Neural cell (in vitro differentiated cells): Measurements from ENCODE around the gene CMTM8. TPM values are rescaled to one million over a fixed set of nuclear protein-coding genes. Genes with fewer than 3 reads are reported as not detected.

Source experiments
- H2AFZ ChIP-seq: fragments of 200-600, 300-800 bp; sonication (generic), shearing (Covaris generic); 2 replicates; pipeline ENCODE4 v1.6.0; 2014; ENCODE audit warnings: low read depth, mild to moderate bottlenecking, antibody characterized with exemption, low read length, moderate library complexity
- H3F3A ChIP-seq: fragments of 200-600 bp; shearing (Covaris generic); 2 replicates; pipeline ENCODE4 v1.6.1; 2016; ENCODE audit warnings: mild to moderate bottlenecking, moderate library complexity, mixed read lengths, antibody characterized with exemption, low read length; ENCODE audit not compliant: insufficient read depth, poor library complexity, severe bottlenecking
- H3K27ac ChIP-seq: fragments of 200-600, 300-800 bp; sonication (generic), shearing (Covaris generic); 2 replicates; pipeline ENCODE4 v1.5.1; 2014; ENCODE audit warnings: mild to moderate bottlenecking, low read length, moderate library complexity
- H3K27me3 ChIP-seq: fragments of 300-800, 200-600 bp; sonication (generic), shearing (Covaris generic); 2 replicates; pipeline ENCODE4 v1.6.0; 2014; ENCODE audit warnings: mild to moderate bottlenecking, low read depth, low read length, moderate library complexity; ENCODE audit not compliant: insufficient read depth
- H3K36me3 ChIP-seq: fragments of 300-800, 200-600 bp; sonication (generic), shearing (Covaris generic); 2 replicates; pipeline ENCODE4 v1.5.1; 2014; ENCODE audit warnings: mild to moderate bottlenecking, antibody characterized with exemption, low read length, moderate library complexity; ENCODE audit not compliant: insufficient read depth
- H3K4me2 ChIP-seq: fragments of 300-800, 200-600 bp; sonication (generic), shearing (Covaris generic); 2 replicates; pipeline ENCODE4 v1.6.0; 2014; ENCODE audit warnings: mild to moderate bottlenecking, low read length
- H3K4me3 ChIP-seq: fragments of 300-800, 200-600 bp; sonication (generic), shearing (Covaris generic); 2 replicates; pipeline ENCODE4 v1.5.1; 2014; ENCODE audit warnings: mild to moderate bottlenecking, low read length, moderate library complexity
- H3K79me2 ChIP-seq: fragments of 200-600 bp; shearing (Covaris generic); replicated peaks from 2 replicates; pipeline ENCODE4 v1.6.0; 2014; ENCODE audit warnings: mild to moderate bottlenecking, low read length, moderate library complexity; ENCODE audit not compliant: insufficient read depth
- H3K9ac ChIP-seq: fragments of 300-800, 200-600 bp; sonication (generic), shearing (Covaris generic); 2 replicates; pipeline ENCODE4 v1.6.1; 2016; ENCODE audit warnings: mild to moderate bottlenecking, low read length, mixed read lengths
- H3K9me2 ChIP-seq: fragments of 200-600 bp; shearing (Covaris generic); 2 replicates; pipeline ENCODE4 v1.6.1; 2016; ENCODE audit warnings: mild to moderate bottlenecking, low read length, mixed read lengths; ENCODE audit not compliant: insufficient read depth
- H3K9me3 ChIP-seq: fragments of 200-600, 300-800 bp; sonication (generic), shearing (Covaris generic); 2 replicates; pipeline ENCODE4 v1.6.1; 2016; ENCODE audit warnings: mild to moderate bottlenecking, mixed run types, low read length, moderate library complexity, mixed read lengths
- H4K20me1 ChIP-seq: fragments of 200-600 bp; shearing (Covaris generic); 2 replicates; pipeline ENCODE4 v1.6.1; 2016; ENCODE audit warnings: mild to moderate bottlenecking, mixed run types; ENCODE audit not compliant: insufficient read depth
- CTCF ChIP-seq: fragments of 450-650 bp; IDR thresholded peaks from 2 replicates; pipeline ENCODE4 v1.5.1; 2014; ENCODE audit warnings: antibody characterized with exemption, mild to moderate bottlenecking, moderate library complexity; ENCODE audit not compliant: poor library complexity, severe bottlenecking
- EP300 ChIP-seq: fragments of 450-650 bp; conservative IDR thresholded peaks from 2 replicates; pipeline ENCODE4 v1.6.1; 2014; ENCODE audit warnings: antibody characterized with exemption, mild to moderate bottlenecking, moderate library complexity; ENCODE audit not compliant: poor library complexity, severe bottlenecking
- EZH2 ChIP-seq: fragments of 200-600, 300-800 bp; shearing (Covaris generic), sonication (generic); IDR thresholded peaks from 2 replicates; pipeline ENCODE4 v1.6.1; 2014; ENCODE audit warnings: antibody characterized with exemption, low read length, borderline replicate concordance, mild to moderate bottlenecking; ENCODE audit not compliant: insufficient read depth, poor library complexity, severe bottlenecking
- MXI1 ChIP-seq: fragments of 450-650 bp; conservative IDR thresholded peaks from 2 replicates; pipeline ENCODE4 v1.6.1; 2014; ENCODE audit warnings: antibody characterized with exemption, mild to moderate bottlenecking; ENCODE audit not compliant: poor library complexity, severe bottlenecking
- POLR2AphosphoS5 ChIP-seq: IDR thresholded peaks from 2 replicates; pipeline ENCODE4 v1.6.1; 2012
- RAD21 ChIP-seq: fragments of 450-650 bp; conservative IDR thresholded peaks from 2 replicates; pipeline ENCODE4 v1.6.1; 2014; ENCODE audit warnings: antibody characterized with exemption, mild to moderate bottlenecking, moderate library complexity
- SMC3 ChIP-seq: fragments of 450-650 bp; conservative IDR thresholded peaks from 2 replicates; pipeline ENCODE4 v1.6.1; 2014; ENCODE audit warnings: antibody characterized with exemption, mild to moderate bottlenecking, moderate library complexity; ENCODE audit not compliant: poor library complexity
- TAF1 ChIP-seq: IDR thresholded peaks from 2 replicates; pipeline ENCODE4 v1.6.1; 2012; ENCODE audit warnings: low read depth
- polyA plus RNA-seq: library from polyadenylated mRNA; depleted of rRNA; stranded (reverse); fragments of >200 nt; gene quantifications from 2 replicates; pipeline ENCODE4 v1.2.3, GENCODE V29; 2014
- TF ChIP-seq, protein P1 (sequence below): IDR thresholded peaks from 2 replicates; pipeline ENCODE4 v1.6.1; 2012; ENCODE audit warnings: borderline replicate concordance

Gene CMTM8
- polyA plus RNA-seq, 1 donor from 2014 or later, result not detected

- Histone ChIP-seq H3K27ac (no peak overlapping the region), H2AFZ (no peak overlapping the region), H3K4me3 (no peak overlapping the region), H3K79me2 (no peaks in the 10 kb centered on the region), H3K9me3 (no peaks in the 10 kb centered on the region), H3F3A (no peaks in the 10 kb centered on the region), H3K27me3 (no peaks in the 10 kb centered on the region), H4K20me1 (no peaks in the 10 kb centered on the region), H3K9ac (no peak overlapping the region), H3K36me3 (no peaks in the 10 kb centered on the region), H3K9me2 (no peaks in the 10 kb centered on the region), H3K4me2 (no peak overlapping the region)
- no peak for TF ChIP-seq CTCF
- no peak for TF ChIP-seq RAD21
- no peak for TF ChIP-seq POLR2AphosphoS5
These were observed 67.6 kb downstream of the CMTM8 start for GRCh38 chr3:32306072-32306471.

DNA sequence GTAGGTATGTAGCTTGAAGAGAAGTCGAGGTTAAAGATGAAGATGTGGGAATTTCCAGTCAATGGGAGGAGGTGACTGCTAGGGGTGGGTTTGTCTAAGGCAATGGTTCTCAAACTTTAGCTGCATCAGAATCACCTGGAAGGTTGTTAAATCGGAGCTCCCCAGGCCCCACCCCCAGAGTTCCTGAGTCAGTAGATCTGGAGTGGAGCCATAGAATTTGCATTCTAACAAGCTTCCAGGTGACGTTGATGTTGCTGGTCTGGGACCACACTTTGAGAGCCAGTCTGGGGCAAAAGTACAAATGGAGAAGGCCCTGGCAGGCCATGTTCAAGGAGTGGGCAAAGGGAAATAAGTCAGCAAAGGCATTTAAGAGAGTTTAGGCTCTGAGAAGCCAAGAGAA lies 69.1 kb downstream of the CMTM8 start:
- Histone ChIP-seq H4K20me1 (no peaks in the 10 kb centered on the region), H3K9me2 (no peaks in the 10 kb centered on the region), H2AFZ (no peak overlapping the region), H3K79me2 (no peaks in the 10 kb centered on the region), H3K4me3 (no peak overlapping the region), H3K4me2 (no peak overlapping the region), H3K27me3 (no peaks in the 10 kb centered on the region), H3K36me3 (no peaks in the 10 kb centered on the region), H3F3A (no peaks in the 10 kb centered on the region), H3K9me3 (no peaks in the 10 kb centered on the region), H3K9ac (no peak overlapping the region), H3K27ac (no peak overlapping the region)
- TF ChIP-seq EZH2 (no peak), POLR2AphosphoS5 (no peak), SMC3 (no peak), EP300 (no peak), MXI1 (no peak), TAF1 (no peak), RAD21 (no peak), CTCF (no peak)
- TF ChIP-seq, protein P1, sequence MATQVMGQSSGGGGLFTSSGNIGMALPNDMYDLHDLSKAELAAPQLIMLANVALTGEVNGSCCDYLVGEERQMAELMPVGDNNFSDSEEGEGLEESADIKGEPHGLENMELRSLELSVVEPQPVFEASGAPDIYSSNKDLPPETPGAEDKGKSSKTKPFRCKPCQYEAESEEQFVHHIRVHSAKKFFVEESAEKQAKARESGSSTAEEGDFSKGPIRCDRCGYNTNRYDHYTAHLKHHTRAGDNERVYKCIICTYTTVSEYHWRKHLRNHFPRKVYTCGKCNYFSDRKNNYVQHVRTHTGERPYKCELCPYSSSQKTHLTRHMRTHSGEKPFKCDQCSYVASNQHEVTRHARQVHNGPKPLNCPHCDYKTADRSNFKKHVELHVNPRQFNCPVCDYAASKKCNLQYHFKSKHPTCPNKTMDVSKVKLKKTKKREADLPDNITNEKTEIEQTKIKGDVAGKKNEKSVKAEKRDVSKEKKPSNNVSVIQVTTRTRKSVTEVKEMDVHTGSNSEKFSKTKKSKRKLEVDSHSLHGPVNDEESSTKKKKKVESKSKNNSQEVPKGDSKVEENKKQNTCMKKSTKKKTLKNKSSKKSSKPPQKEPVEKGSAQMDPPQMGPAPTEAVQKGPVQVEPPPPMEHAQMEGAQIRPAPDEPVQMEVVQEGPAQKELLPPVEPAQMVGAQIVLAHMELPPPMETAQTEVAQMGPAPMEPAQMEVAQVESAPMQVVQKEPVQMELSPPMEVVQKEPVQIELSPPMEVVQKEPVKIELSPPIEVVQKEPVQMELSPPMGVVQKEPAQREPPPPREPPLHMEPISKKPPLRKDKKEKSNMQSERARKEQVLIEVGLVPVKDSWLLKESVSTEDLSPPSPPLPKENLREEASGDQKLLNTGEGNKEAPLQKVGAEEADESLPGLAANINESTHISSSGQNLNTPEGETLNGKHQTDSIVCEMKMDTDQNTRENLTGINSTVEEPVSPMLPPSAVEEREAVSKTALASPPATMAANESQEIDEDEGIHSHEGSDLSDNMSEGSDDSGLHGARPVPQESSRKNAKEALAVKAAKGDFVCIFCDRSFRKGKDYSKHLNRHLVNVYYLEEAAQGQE, result no peak
